K562 treated with DMSO at 1 percent for 24 hours (cell line): ENCODE measurements around the gene AGAP5. TPM values are rescaled to one million over a fixed set of nuclear protein-coding genes. Genes with fewer than 3 reads are reported as not detected.

ENCODE experiments used
- total RNA-seq: library from RNA; unstranded; fragments of 300-600 nt; gene quantifications from 2 replicates; pipeline ENCODE4 v1.2.3, GENCODE V29; 2022; ENCODE audit warnings: low read depth; ENCODE audit not compliant: insufficient read depth

AGAP5 gene
- 4.9 and 7.3 TPM in 2 replicates for total RNA-seq

DNA sequence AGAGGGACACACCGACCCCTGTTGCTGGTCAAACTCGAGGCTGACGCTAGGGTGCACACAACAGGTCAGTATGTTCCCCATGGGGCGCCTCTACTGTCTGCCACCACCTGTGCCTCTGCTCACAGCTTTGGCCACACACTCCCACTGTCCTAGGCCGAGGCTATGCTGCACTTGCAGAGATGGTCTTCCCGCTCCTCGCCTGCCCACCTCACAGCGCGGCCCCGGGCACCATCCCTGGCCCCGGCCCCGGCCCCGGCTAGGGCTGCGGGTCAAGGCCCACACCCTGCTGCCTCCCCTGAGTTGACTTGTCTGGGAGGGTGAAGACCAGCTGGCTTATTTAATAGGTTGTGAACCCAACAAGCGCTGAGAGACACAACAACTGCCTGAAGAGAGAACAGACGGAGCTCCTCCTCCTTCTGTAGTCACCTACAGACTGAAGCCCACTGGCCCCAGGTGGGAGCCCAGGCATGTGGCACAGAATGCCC, at the start of gene AGAP5:
AGAP5 (minus strand) TSS at position 435 of the 485 bp plus-strand sequence; CDS start at position 81, 354 bp downstream.

DNA sequence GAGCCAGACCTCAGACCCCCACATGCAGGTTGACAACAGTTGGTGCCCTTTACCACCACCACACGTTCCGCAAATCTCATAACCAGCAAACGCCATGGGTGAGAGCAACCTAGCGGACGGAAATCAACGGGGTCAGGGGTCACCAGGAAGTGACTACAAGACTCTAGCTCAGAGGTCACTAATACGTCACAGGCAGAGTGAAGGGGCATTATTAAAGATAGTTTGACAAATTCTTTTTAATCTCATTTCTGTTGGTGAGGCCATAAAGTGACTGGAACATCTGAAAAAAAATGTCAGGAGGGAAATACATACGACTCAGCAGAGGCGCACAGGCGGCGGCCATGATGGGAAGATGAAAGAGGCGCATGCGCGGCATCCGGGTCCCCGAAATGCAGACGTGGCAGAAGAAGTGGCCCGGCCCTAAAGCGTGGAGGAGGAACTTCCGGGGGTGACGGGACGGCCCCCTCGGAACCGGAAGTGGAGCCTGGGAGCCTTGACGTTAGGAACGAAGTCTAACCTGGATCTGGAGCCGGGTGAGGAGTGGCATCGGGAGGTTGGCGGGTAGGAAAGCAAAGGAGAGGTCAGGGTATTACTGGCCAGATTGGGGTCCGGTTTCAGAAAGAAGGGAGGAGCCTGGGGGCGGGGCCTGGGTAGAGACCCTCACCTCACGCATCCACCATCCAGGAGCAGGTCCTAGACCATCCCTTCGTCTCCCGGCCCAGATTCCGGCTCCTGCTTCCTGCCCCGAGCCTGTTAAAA, 46.2 kb upstream of the AGAP5 start, which contains the start of gene SEC24C:
SEC24C (plus strand) TSS at position 468 of the 759 bp plus-strand sequence. CDS start 2,461 bp downstream, outside the sequence.

DNA sequence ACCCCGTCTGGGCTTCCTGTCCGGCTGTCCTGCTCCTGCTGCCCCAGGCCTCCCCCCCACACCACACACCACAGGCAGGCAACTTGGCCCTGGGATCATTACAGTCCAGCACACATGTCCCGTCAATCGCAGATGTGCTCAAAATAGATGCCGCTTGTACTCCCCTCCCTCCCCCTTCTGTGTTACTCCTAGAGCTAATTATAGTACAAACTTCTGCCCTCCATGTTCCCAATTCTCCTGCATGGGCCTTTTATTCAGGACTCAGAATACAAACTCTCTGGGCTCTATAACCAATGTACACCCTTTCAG, 42.0 kb downstream of the AGAP5 start, which contains the start of gene SYNPO2L:
SYNPO2L (minus strand) TSS at position 40 of the 309 bp plus-strand sequence. CDS start 107 bp downstream, outside the sequence.

DNA sequence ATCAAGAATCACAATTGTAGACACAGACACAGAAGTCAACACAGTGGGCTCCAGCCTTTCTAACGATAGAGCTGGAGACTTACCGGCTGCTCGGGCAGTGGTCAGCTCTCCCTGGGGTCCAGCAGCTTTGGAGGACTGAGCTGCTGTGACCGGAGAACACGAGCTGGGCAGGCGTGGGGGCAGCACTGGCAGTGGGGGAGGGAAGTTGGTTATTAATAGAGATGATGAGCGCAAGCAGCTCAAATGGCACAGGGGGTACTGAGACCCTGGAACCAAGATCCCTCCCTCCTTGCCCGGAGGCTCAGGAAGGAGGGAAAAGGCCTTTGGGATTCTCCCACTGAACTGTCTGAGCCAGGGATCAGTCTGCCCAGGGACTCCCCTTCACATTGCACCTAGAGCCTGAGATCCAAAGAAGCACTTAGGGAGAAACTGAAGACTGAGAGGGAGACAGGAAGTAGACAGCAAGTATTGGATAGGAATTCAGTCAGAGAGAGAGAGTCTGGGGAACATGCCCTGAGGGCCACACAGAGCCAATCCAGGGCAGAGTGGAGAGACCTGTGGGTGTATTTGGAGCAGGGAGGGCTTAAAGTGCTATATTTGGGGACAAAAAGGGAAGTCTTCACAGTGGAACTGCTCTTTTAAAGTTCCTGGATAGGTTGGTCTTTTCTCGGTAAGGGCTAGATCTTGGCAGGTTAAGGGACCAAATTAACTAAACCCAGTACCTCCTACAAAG, 56.4 kb downstream of the AGAP5 start, which contains the start of gene MYOZ1:
MYOZ1 (minus strand) TSS at position 147 of the 733 bp plus-strand sequence. CDS start 1,457 bp downstream, outside the sequence.

Other genes starting within 250 kb of the AGAP5 start
- 15.2 and 15.4 TPM in 2 replicates for gene PPP3CB, start 202.1 kb downstream of the AGAP5 start, total RNA-seq
- gene USP54, start 106.8 kb downstream of the AGAP5 start, total RNA-seq: 14.7 and 14.9 TPM in 2 replicates
- not detected in 2 replicates for gene MYOZ1, start 56.6 kb downstream of the AGAP5 start, total RNA-seq
- not detected in 2 replicates for gene SYNPO2L, start 42.1 kb downstream of the AGAP5 start, total RNA-seq
- 154 and 159 TPM in 2 replicates for gene SEC24C, start 46.3 kb upstream of the AGAP5 start, total RNA-seq
- gene CHCHD1, start 83.9 kb upstream of the AGAP5 start, total RNA-seq: 76.7 and 81.4 TPM in 2 replicates
- 126 and 138 TPM in 2 replicates for gene ZSWIM8, start 87.5 kb upstream of the AGAP5 start, total RNA-seq
- gene NDST2, start 113.5 kb upstream of the AGAP5 start, total RNA-seq: 70.1 and 70.2 TPM in 2 replicates
- gene CAMK2G, start 176.4 kb upstream of the AGAP5 start, total RNA-seq: 51.3 and 52.7 TPM in 2 replicates
- gene PLAU, start 213.0 kb upstream of the AGAP5 start, total RNA-seq: 32.5 and 41.6 TPM in 2 replicates